GM15510 (cell line): Measurements from ENCODE around the gene GFI1.

Experiments
- POLR2A ChIP-seq: IDR thresholded peaks from 3 replicates; pipeline ENCODE4 v1.6.1; 2011; ENCODE audit warnings: borderline replicate concordance; ENCODE audit not compliant: insufficient read length; ENCODE audit errors: extremely low read depth

GFI1 gene

GRCh38 chr1:92494485-92495141 is 7.9 kb upstream of the GFI1 start:
- TF ChIP-seq POLR2A, result no peak

GRCh38 chr1:92493139-92493538 is 6.4 kb upstream of the GFI1 start:
- no peak for TF ChIP-seq POLR2A

GRCh38 chr1:92488832-92489231 is 2.1 kb upstream of the GFI1 start:
- TF ChIP-seq POLR2A, result no peak

- TF ChIP-seq POLR2A, result no peak
These were observed 1.7 kb upstream of the GFI1 start for GRCh38 chr1:92488416-92488815.

GRCh38 chr1:92487078-92487605 is 417 bp upstream of the GFI1 start:
- TF ChIP-seq POLR2A, result no peak

GRCh38 chr1:92485381-92486250 is 1.1 kb downstream of the GFI1 start:
- TF ChIP-seq POLR2A, result peak; percentile 59

- peak; percentile 57 for TF ChIP-seq POLR2A
These were observed 2.0 kb downstream of the GFI1 start for GRCh38 chr1:92484472-92485380.

- peak; percentile 50 for TF ChIP-seq POLR2A
These were observed 2.9 kb downstream of the GFI1 start for GRCh38 chr1:92483610-92484471.

GRCh38 chr1:92482665-92483609 is 3.8 kb downstream of the GFI1 start:
- no peak for TF ChIP-seq POLR2A

GRCh38 chr1:92481971-92482664 is 4.6 kb downstream of the GFI1 start:
- TF ChIP-seq POLR2A, result no peak

- TF ChIP-seq POLR2A, result no peak
These were observed 5.2 kb downstream of the GFI1 start for GRCh38 chr1:92481599-92481925.
